Mesenchymal stem cell (in vitro differentiated cells and primary cell): Measurements from ENCODE around the gene FOXK2.

Experiments used
- DNase-seq: peaks from one replicate; pipeline ENCODE4 v3.0.0-alpha.2; 2013
- H2AFZ ChIP-seq: one replicate; pipeline ENCODE4 v1.6.1; 2013; ENCODE audit warnings: low read depth, mild to moderate bottlenecking, control low read depth, inconsistent platforms, low read length, moderate library complexity
- H2AK5ac ChIP-seq: 2 replicates; pipeline ENCODE4 v1.6.1; 2013; ENCODE audit warnings: low read length, moderate library complexity, mild to moderate bottlenecking, inconsistent platforms; ENCODE audit not compliant: severe bottlenecking
- H2BK120ac ChIP-seq: one replicate; pipeline ENCODE4 v1.6.1; 2013; ENCODE audit warnings: low read depth, mild to moderate bottlenecking, inconsistent platforms, low read length, moderate library complexity
- H2BK12ac ChIP-seq, 2 experiments: one replicate each; pipeline ENCODE4 v1.6.1; 2013; ENCODE audit warnings: inconsistent platforms in 2 of 2, low read length in 2 of 2, mild to moderate bottlenecking in 2 of 2, moderate library complexity in 2 of 2, control low read depth in 1 of 2
- H2BK15ac ChIP-seq: one replicate; pipeline ENCODE4 v1.6.1; 2013; ENCODE audit warnings: mild to moderate bottlenecking, low read depth, inconsistent platforms; ENCODE audit not compliant: poor library complexity, severe bottlenecking
- H2BK5ac ChIP-seq: 2 replicates; pipeline ENCODE4 v1.6.1; 2013; ENCODE audit warnings: low read depth, mild to moderate bottlenecking, low read length, control low read depth, inconsistent platforms; ENCODE audit not compliant: poor library complexity, severe bottlenecking
- H3K14ac ChIP-seq, 2 experiments: one replicate each; pipeline ENCODE4 v1.6.1; 2013; ENCODE audit warnings: inconsistent platforms in 2 of 2, low read length in 2 of 2, control low read depth in 1 of 2, mild to moderate bottlenecking in 1 of 2, moderate library complexity in 1 of 2
- H3K18ac ChIP-seq, 2 experiments: one replicate each; pipeline ENCODE4 v1.6.1; 2013; ENCODE audit warnings: inconsistent platforms in 2 of 2, low read length in 2 of 2, control low read depth in 1 of 2, low read depth in 1 of 2, mild to moderate bottlenecking in 1 of 2
- H3K23ac ChIP-seq, 2 experiments: one replicate each; pipeline ENCODE4 v1.6.1; 2013; ENCODE audit warnings: inconsistent platforms in 2 of 2, low read length in 2 of 2, mild to moderate bottlenecking in 2 of 2, moderate library complexity in 2 of 2, control low read depth in 1 of 2
- H3K27ac ChIP-seq: 2 replicates; pipeline ENCODE4 v1.5.1; 2013; ENCODE audit warnings: mild to moderate bottlenecking, moderate library complexity, low read length, control low read depth, inconsistent platforms; ENCODE audit not compliant: poor library complexity, severe bottlenecking
- H3K27me3 ChIP-seq, 2 experiments: 2 replicates each; pipeline versions ENCODE4 v1.6.1 to v1.7.0; 2013; ENCODE audit warnings: low read length in 2 of 2, mild to moderate bottlenecking in 2 of 2, moderate library complexity in 2 of 2, control low read depth in 1 of 2, inconsistent platforms in 1 of 2; ENCODE audit not compliant: control insufficient read depth in 1 of 2, insufficient read depth in 1 of 2
- H3K36me3 ChIP-seq, 2 experiments: 2 replicates each; pipeline versions ENCODE4 v1.6.1 to v1.7.0; 2013; ENCODE audit warnings: low read length in 2 of 2, control low read depth in 1 of 2, inconsistent platforms in 1 of 2, low read depth in 1 of 2, mild to moderate bottlenecking in 1 of 2; ENCODE audit not compliant: insufficient read depth in 2 of 2, control insufficient read depth in 1 of 2
- H3K4ac ChIP-seq, 2 experiments: one replicate each; pipeline ENCODE4 v1.6.1; 2013; ENCODE audit warnings: inconsistent platforms in 2 of 2, low read length in 2 of 2, mild to moderate bottlenecking in 2 of 2, moderate library complexity in 2 of 2, control low read depth in 1 of 2, low read depth in 1 of 2
- H3K4me1 ChIP-seq: 2 replicates; pipeline ENCODE4 v1.6.1; 2013; ENCODE audit warnings: low read depth, low read length, control low read depth; ENCODE audit not compliant: control insufficient read depth, insufficient read depth
- H3K4me2 ChIP-seq: 2 replicates; pipeline ENCODE4 v1.6.1; 2013; ENCODE audit warnings: low read length, mild to moderate bottlenecking, inconsistent platforms; ENCODE audit not compliant: poor library complexity, severe bottlenecking
- H3K4me3 ChIP-seq, 2 experiments: 2 replicates each; pipeline versions ENCODE4 v1.5.1 to v1.7.0; 2013; ENCODE audit warnings: low read length in 2 of 2, mild to moderate bottlenecking in 2 of 2, control low read depth in 1 of 2, low read depth in 1 of 2; ENCODE audit not compliant: insufficient read depth in 1 of 2
- H3K79me1 ChIP-seq: replicated peaks from 2 replicates; pipeline ENCODE4 v1.6.1; 2013; ENCODE audit warnings: mild to moderate bottlenecking, control low read depth, low read length, inconsistent platforms; ENCODE audit not compliant: poor library complexity, severe bottlenecking
- H3K9ac ChIP-seq: 2 replicates; pipeline ENCODE4 v1.7.0; 2013; ENCODE audit warnings: mild to moderate bottlenecking, low read length, moderate library complexity
- H3K9me3 ChIP-seq: 2 replicates; pipeline ENCODE4 v1.7.0; 2013; ENCODE audit warnings: mild to moderate bottlenecking, low read length; ENCODE audit not compliant: control insufficient read depth
- H4K8ac ChIP-seq: one replicate; pipeline ENCODE4 v1.6.1; 2013; ENCODE audit warnings: inconsistent platforms, mild to moderate bottlenecking, low read length, moderate library complexity
- H4K91ac ChIP-seq: one replicate; pipeline ENCODE4 v1.6.1; 2013; ENCODE audit warnings: mild to moderate bottlenecking, low read length, inconsistent platforms
- WGBS: methylation state at CpG from one replicate; pipeline ENCODE4 v1.1.7; 2013; ENCODE audit warnings: mixed read lengths; 5-methylcytosine and 5-hydroxymethylcytosine counted together

The FOXK2 gene

DNA sequence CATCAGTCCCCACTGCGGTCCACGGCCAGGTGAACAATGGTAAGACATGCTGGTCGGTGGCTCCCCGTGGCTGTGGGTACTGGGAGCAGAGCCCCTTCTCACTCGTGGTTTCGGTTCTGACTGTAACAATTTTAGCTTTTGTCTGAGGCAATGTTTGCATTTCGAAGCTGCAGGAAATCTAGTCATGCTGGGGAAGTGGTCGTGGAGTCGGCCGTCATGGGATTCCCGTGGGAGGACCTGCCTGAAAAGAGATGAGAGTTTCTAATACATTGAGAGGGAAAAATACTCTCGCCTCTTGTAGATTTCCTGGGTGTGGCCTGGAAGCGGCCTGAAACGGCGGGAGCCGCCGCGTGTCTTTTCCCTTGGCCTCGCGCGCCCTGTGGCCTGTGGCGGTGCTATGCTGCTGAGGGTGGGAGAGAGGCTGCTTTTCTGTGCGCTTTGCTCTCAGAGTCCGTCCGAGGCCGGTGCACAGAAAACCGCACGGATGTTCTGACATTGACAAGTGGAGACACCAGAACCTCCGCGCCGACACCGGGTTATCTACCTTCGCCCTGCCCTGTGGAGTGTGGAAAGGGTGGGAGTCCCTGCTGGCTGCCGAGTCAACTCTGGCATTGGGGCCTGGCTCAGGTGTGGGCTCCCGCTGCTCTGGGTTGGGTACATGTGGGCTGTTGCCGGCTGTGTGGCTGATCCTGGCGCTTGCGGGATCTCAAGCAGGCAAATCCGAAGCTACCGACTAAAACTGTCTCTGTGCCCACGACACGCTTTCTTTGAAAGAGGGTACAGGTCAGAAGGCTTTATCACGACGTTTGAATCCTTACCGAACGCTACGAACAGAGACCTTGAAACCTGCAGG is 67.9 kb downstream of the FOXK2 start:
- H2AFZ ChIP-seq = no peak overlapping the region
- H3K23ac ChIP-seq = no peak overlapping the region
- H3K4me2 ChIP-seq = no peak overlapping the region
- peaks cover 5% of the 10 kb centered on the region for H3K4me1 ChIP-seq
- H3K4ac ChIP-seq = no peak overlapping the region
- no peak overlapping the region for H2BK12ac ChIP-seq
- no peak overlapping the region for H3K27ac ChIP-seq
- no peak overlapping the region for H2BK120ac ChIP-seq
- no peaks in the 10 kb centered on the region for H3K27me3 ChIP-seq
- no peak overlapping the region for H4K8ac ChIP-seq
- peaks cover 13% of the 10 kb centered on the region for H3K79me1 ChIP-seq
- no peak overlapping the region for H3K14ac ChIP-seq
- 92% methylated on average over 45 of the region's 47 CpGs for WGBS
- no peak overlapping the region for H4K91ac ChIP-seq
- no peak overlapping the region for H2BK15ac ChIP-seq
- no peak overlapping the region for H3K4me3 ChIP-seq
- H2AK5ac ChIP-seq = no peak overlapping the region
- H2BK5ac ChIP-seq = no peak overlapping the region
- peaks cover 49 to 60% of the 10 kb centered on the region in 2 experiments for H3K36me3 ChIP-seq
- no peaks in the 10 kb centered on the region for H3K9me3 ChIP-seq
- no peak overlapping the region for H3K9ac ChIP-seq
- DNase-seq = no peak
- H3K18ac ChIP-seq = no peak overlapping the region

DNA sequence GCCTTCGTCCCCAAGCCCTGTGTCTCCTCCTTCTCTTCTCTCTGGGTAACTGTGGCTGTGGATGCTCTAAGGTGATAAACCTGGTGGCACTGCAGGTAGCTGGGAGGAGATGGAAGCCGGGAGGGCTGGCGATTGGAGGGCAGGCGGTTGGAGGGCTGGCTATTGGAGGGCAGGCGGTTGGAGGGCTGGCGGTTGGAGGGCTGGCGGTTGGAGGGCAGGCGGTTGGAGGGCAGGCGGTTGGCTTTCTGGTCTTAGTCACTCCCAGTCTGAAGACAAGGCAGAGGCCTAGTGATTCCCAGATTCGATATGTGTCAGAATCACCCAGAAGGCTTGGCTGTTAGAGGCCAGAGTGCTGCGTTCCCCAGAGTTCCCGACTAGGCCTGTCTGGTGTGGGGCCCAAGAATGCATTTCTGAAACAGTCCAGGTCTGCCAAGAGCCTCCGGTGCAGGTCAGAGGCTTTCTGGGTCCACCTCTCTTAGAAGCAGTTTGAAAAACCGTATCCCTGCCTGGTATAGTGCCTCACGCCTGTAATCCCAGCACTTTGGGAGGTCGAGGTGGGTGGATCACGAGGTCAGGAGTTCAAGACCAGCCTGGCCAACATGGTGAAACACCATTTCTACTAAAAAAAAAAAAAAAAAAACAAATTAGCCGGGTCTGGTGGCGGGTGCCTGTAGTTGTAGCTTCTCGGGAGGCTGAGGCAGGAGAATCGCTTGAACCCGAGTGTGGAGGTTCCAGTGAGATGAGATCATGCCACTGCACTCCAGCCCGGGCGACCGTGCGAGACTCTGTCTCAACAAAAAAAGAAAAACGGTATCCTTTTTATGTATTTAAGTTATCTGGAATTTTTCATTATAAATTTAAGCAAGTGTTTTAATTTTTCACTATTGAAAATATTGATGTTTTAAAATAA is 69.0 kb downstream of the FOXK2 start:
- H3K9ac ChIP-seq = no peak overlapping the region
- no peak overlapping the region for H4K8ac ChIP-seq
- no peak overlapping the region for H3K18ac ChIP-seq
- peaks cover 9% of the 10 kb centered on the region for H3K4me1 ChIP-seq
- no peak overlapping the region for H2BK12ac ChIP-seq
- H2AK5ac ChIP-seq = no peak overlapping the region
- no peak for DNase-seq
- WGBS = 90% methylated on average over 22 of the region's 27 CpGs
- no peak overlapping the region for H2BK5ac ChIP-seq
- no peak overlapping the region for H4K91ac ChIP-seq
- H3K14ac ChIP-seq = no peak overlapping the region
- H3K79me1 ChIP-seq = peaks cover 11% of the 10 kb centered on the region
- no peaks in the 10 kb centered on the region for H3K27me3 ChIP-seq
- H2BK120ac ChIP-seq = no peak overlapping the region
- no peak overlapping the region for H3K4ac ChIP-seq
- no peak overlapping the region for H3K23ac ChIP-seq
- no peak overlapping the region for H2BK15ac ChIP-seq
- H3K27ac ChIP-seq = no peak overlapping the region
- H3K4me3 ChIP-seq = no peak overlapping the region
- H3K36me3 ChIP-seq = peaks cover 42 to 57% of the 10 kb centered on the region in 2 experiments
- no peak overlapping the region for H3K4me2 ChIP-seq
- no peaks in the 10 kb centered on the region for H3K9me3 ChIP-seq
- H2AFZ ChIP-seq = no peak overlapping the region

DNA sequence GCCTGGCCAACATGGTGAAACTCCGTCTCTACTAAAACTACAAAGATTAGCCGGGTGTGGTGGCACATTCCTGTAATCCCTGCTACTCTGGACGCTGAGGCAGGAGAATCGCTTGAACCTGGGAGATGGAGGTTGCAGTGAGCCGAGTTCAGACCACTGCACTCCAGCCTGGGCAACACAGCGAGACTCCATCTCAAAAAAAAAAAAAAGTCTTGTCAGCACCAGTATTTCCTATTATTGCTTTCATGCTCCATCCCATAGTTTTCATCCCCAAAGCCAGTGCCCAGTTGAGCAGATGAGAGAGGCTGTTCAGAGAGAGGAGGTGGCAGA is 70.3 kb downstream of the FOXK2 start:
- H3K79me1 ChIP-seq = peaks cover 12% of the 10 kb centered on the region
- no peak overlapping the region for H3K18ac ChIP-seq
- no peak overlapping the region for H3K23ac ChIP-seq
- DNase-seq = no peak
- H3K9me3 ChIP-seq = no peaks in the 10 kb centered on the region
- H3K36me3 ChIP-seq = peaks cover 34 to 55% of the 10 kb centered on the region in 2 experiments
- no peak overlapping the region for H3K9ac ChIP-seq
- H2AK5ac ChIP-seq = no peak overlapping the region
- H3K4me1 ChIP-seq = peaks cover 19% of the 10 kb centered on the region
- H4K91ac ChIP-seq = no peak overlapping the region
- H3K4me3 ChIP-seq = no peak overlapping the region
- 89% methylated on average over 5 of the region's 6 CpGs for WGBS
- no peak overlapping the region for H2BK120ac ChIP-seq
- H3K4ac ChIP-seq = no peak overlapping the region
- H3K27ac ChIP-seq = no peak overlapping the region
- H2BK15ac ChIP-seq = no peak overlapping the region
- H2BK5ac ChIP-seq = no peak overlapping the region
- no peak overlapping the region for H3K14ac ChIP-seq
- H2AFZ ChIP-seq = no peak overlapping the region
- H4K8ac ChIP-seq = no peak overlapping the region
- no peaks in the 10 kb centered on the region for H3K27me3 ChIP-seq
- no peak overlapping the region for H3K4me2 ChIP-seq
- no peak overlapping the region for H2BK12ac ChIP-seq

DNA sequence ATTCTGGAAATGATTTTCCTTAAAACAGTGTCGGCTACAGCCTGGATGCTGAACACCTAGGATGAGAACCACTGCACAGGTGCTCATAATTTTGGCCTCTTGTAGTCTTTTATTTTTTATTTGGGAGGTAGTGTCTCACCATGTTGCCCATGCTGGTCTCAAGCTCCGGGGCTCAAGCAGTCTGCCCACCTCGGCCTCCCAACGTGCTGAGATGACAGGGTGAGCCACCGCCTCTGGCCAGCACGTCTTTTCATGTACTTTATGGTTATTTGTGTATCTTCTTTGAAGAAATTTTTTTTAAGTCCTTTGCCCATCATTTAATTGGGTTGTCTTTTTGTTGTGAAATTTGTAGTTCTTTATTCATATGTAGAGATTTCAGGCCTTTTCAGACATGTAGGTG is 70.7 kb downstream of the FOXK2 start:
- Histone ChIP-seq H2BK5ac (no peak overlapping the region), H3K4me2 (no peak overlapping the region), H2BK15ac (no peak overlapping the region), H3K23ac (no peak overlapping the region), H3K27ac (no peak overlapping the region), H4K91ac (no peak overlapping the region), H3K4ac (no peak overlapping the region), H3K27me3 (no peaks in the 10 kb centered on the region), H2AFZ (no peak overlapping the region), H4K8ac (no peak overlapping the region), H3K14ac (no peak overlapping the region), H3K79me1 (peaks cover 13% of the 10 kb centered on the region), H3K18ac (no peak overlapping the region), H3K4me3 (no peak overlapping the region), H2BK120ac (no peak overlapping the region), H3K36me3 (peaks cover 34 to 55% of the 10 kb centered on the region in 2 experiments), H3K9me3 (no peaks in the 10 kb centered on the region), H2AK5ac (no peak overlapping the region), H3K4me1 (peaks cover 21% of the 10 kb centered on the region), H2BK12ac (no peak overlapping the region), H3K9ac (no peak overlapping the region)
- DNase-seq = no peak
- WGBS = 94% methylated on average over 6 of the region's 6 CpGs
